Right lung (tissue), 5 donors: ENCODE measurements around the gene LRRC42. TPM values are rescaled to one million over a fixed set of nuclear protein-coding genes. Genes with fewer than 3 reads are reported as not detected.
"Not testable (repeated sequence)": the region's sequence is repeated elsewhere in the genome, so short reads cannot be mapped to it uniquely, and the experiment has no call there.

Experiments used
- DNase-seq, 2 donors: peaks; one replicate each; pipeline ENCODE4 v3.0.0-alpha.2; 2013
- polyA plus RNA-seq, 5 donors: library from polyadenylated mRNA; unstranded; fragments of 120-200 nt; gene quantifications; one replicate each; pipeline versions ENCODE4 v1.2.1 to v1.2.3, GENCODE V29; 2013; ENCODE audit warnings: inconsistent platforms in 1 of 5, low replicate concordance in 1 of 5; ENCODE audit not compliant: insufficient read length in 5 of 5, insufficient read depth in 1 of 5

Gene LRRC42
- polyA plus RNA-seq, 5 donors: 31.5 to 38.9 (median 35.1) TPM

GRCh38 chr1:53964109-53964508 lies 18.0 kb downstream of the LRRC42 start:
- no peak for DNase-seq

- DNase-seq: no peak
Measured at GRCh38 chr1:53966794-53967193, 20.6 kb downstream of the LRRC42 start.

GRCh38 chr1:53967409-53968124 lies 21.4 kb downstream of the LRRC42 start:
- no peak for DNase-seq

GRCh38 chr1:53968125-53968513 lies 22.0 kb downstream of the LRRC42 start:
- no peak for DNase-seq

GRCh38 chr1:53969323-53969722 lies 23.2 kb downstream of the LRRC42 start:
- DNase-seq: not testable (repeated sequence)

- DNase-seq: no peak
Measured at GRCh38 chr1:53971718-53972117, 25.6 kb downstream of the LRRC42 start.

- DNase-seq: no peak
Measured at GRCh38 chr1:53975861-53976260, 29.7 kb downstream of the LRRC42 start.

GRCh38 chr1:53979712-53980450 lies 33.7 kb downstream of the LRRC42 start:
- no peak for DNase-seq

- no peak for DNase-seq
Measured at GRCh38 chr1:53981220-53981619, 35.1 kb downstream of the LRRC42 start.

- DNase-seq: peak; percentile 24 to 40
Measured at GRCh38 chr1:53982034-53982762, 36.0 kb downstream of the LRRC42 start.

- DNase-seq: no peak
Measured at GRCh38 chr1:53982763-53983104, 36.6 kb downstream of the LRRC42 start.

- no peak for DNase-seq
Measured at GRCh38 chr1:53984726-53985125, 38.6 kb downstream of the LRRC42 start.

GRCh38 chr1:53986458-53986857 lies 40.3 kb downstream of the LRRC42 start:
- DNase-seq: no peak

GRCh38 chr1:53987880-53988279 lies 41.7 kb downstream of the LRRC42 start:
- no peak for DNase-seq

GRCh38 chr1:53992085-53992874 lies 46.1 kb downstream of the LRRC42 start:
- no peak for DNase-seq

- DNase-seq: not testable (repeated sequence)
Measured at GRCh38 chr1:53994516-53994915, 48.4 kb downstream of the LRRC42 start.

- no peak for DNase-seq
Measured at GRCh38 chr1:53995683-53996082, 49.5 kb downstream of the LRRC42 start.

GRCh38 chr1:53998223-53998622 lies 52.1 kb downstream of the LRRC42 start:
- DNase-seq: no peak

GRCh38 chr1:53999920-54000319 lies 53.8 kb downstream of the LRRC42 start:
- no peak for DNase-seq

- no peak for DNase-seq
Measured at GRCh38 chr1:54001591-54001990, 55.4 kb downstream of the LRRC42 start.

- DNase-seq: no peak
Measured at GRCh38 chr1:54002544-54003248, 56.5 kb downstream of the LRRC42 start.
